CD4-positive, alpha-beta T cell treated with Interferon gamma for 1 hour (primary cell): ENCODE data around the gene ASB1.
"Not testable (repeated sequence)": the region's sequence is repeated elsewhere in the genome, so short reads cannot be mapped to it uniquely, and the experiment has no call there.

Experiments used
- DNase-seq: peaks from one replicate; pipeline ENCODE4 v3.0.0-alpha.2; 2020

Gene ASB1

GRCh38 chr2:238404406-238405216, 22.1 kb upstream of the ASB1 start:
- DNase-seq: no peak

GRCh38 chr2:238405217-238405555, 21.5 kb upstream of the ASB1 start:
- DNase-seq: not testable (repeated sequence)

DNA sequence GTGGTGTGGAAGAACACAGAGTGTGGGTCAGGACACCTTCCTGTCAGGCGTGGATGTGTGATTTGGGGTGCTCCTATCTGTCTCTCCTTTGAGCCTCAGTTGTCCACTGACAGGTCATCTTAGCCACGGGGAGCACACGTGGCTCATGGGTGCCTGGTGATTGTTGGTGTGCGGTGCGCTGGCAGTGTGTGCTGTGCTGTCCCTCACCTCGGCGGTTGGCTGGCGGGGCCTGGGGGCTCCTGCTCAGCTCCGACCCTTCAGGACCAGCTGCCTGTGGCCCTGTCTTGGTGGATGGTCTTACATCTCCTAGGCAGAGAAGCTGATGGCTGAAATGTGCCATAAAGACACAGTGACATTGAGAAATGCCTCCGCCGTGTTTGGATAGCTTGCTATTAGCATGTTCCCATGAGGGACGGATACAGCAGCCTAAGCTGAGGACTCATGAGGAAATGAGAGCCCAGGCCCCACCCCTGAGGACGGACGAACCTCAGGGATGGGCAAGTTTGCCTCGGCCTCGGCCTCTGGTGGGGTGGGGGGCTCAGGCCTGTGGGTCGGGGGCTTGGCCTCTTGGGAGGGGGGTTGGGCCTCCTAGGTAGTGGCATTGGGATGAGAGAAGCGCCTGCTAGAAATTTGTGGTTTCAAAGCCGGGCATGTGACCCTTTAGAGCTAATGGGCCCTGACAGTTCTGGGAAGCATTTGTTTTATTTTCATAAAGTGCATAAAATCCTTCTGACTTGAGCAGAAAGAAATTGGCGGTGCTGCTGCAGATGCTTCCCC, 20.3 kb upstream of the ASB1 start:
- no peak for DNase-seq

DNA sequence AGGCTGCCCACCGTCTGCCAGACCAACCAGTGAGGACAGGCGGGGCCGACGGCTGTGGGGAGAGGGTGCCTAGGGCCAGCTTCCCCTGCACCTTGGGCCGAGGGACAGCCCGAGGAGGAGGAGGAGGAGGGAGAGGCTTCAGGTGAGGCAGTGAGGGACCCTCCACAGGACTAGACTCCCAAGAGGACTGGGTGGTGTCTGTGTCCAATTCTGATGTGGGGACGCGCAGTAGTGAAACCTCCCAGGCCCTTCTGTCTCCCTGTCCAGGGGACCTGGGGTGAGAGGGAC, 19.8 kb upstream of the ASB1 start:
- no peak for DNase-seq

DNA sequence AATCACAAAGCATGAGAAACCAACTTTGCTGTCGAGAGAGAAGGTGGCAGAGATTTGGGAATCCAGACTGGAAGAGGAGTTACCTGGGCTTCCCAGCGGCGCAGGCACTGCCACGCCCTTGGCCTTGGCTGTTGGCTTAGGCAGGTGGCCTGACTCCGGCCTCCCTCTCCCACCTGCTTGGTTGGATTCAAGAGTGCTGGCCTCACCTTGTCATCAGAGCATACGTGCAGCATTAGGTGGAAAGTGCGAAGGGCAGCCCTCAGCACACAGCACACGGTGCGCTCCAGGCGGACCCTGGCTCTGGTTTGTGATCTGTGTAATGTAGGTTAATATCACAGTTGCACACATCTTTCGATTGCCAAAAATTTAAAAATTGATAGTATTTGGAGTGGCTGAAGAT, 19.2 kb upstream of the ASB1 start:
- DNase-seq: no peak

DNA sequence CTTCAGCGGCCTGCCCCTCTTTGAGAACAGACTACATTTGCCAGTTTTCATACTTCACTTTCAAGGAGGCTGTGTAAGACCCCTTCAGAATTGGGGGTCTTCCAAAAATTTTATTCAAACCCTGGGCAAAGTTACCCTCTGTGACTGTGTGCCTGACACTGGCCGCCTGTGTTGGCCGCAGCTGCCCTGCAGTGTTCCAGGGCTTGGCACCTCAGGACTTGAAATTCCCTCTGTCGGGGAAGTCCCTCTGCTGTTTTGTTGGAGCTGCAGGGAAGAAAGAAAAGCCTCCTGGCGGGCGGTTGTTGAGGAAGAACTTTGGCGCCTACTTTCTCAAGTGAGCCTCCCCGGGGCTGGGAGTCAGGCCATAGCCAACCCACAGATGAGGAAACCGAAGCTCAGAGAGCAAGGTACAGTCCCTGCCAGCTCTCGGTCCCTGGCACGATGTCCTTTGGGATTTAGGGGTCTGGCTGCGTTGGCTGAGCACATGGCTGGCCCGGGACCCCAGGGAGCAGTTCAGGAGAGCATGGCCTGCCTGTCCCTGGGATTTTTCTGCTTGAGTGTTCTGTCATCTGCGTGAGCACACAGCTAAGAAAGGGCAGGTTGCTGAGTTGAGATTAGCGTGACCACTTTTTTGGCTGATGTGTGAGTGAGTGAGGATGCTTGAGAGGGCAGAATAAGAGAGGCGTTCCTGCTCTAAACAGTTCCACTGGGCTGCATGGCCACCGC, 17.9 kb upstream of the ASB1 start:
- DNase-seq: no peak

- DNase-seq: no peak
Measured at GRCh38 chr2:238409341-238410199, 17.2 kb upstream of the ASB1 start.

- DNase-seq: no peak
Measured at GRCh38 chr2:238412067-238412767, 14.5 kb upstream of the ASB1 start.

DNA sequence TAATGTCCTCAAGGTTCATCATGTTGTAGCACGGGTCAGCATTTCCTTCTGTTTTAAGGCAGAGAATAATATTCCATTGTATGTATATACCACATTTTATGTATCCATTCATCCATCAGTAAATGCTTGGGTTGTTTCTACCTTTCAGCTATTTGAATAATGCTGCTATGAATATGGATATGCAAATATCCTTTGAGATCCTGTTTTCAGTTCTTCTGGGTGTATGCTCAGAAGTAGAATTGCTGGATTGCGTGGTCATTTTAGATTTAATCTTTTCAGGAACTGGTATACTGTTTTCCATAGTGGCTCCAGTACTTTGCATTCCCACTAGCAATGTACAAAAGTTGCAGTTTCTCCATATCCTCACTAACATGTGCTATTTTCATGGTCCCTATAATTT, 13.4 kb upstream of the ASB1 start:
- DNase-seq: no peak

- DNase-seq: no peak
Measured at GRCh38 chr2:238415036-238415764, 11.5 kb upstream of the ASB1 start.

DNA sequence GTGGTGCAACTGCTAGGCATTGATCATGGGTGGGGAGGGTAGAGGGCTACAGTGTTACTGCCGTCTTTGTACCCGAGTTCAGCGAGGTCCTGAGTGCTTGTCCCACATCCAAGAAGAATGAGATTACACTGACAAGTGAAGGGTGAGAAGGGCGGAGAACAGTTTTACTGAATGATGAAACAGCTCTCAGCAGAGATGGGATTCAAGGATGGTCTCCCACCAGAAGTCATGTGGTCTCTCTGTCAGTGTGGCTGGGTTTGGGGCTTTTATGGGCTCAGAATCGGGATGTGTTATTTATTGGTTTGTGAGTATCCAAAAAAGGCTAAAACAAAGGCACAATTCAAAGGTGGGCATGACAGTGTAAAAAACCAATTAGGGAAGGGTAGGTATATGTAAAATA, 10.8 kb upstream of the ASB1 start:
- no peak for DNase-seq

- DNase-seq: no peak
Measured at GRCh38 chr2:238418196-238418998, 8.3 kb upstream of the ASB1 start.

DNA sequence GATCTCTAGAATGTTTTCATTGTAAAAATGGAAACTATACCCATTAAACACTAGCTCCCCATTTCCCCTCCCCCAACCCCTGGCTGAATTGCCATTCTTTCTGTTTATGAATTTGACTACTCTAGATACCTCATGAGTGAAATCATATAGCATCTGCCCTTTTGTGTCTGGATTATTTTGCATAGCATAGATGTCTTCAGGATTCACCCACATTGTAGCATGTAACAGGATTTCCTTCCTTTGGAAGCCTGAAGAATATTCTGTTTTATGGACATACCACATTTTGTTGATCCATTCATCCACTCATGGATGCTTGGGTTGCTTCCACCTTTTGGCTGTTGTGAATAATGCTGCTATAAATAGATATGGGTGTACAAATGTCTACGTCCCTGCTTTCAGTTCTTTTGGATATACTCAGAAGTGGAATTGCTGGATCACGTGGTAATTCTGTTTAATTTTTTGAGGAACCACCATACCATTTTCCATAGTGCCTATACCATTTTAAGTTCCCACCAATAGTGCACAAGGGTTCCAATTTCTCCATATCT, 7.7 kb upstream of the ASB1 start:
- no peak for DNase-seq

- DNase-seq: no peak
Measured at GRCh38 chr2:238420442-238420841, 6.3 kb upstream of the ASB1 start.

DNA sequence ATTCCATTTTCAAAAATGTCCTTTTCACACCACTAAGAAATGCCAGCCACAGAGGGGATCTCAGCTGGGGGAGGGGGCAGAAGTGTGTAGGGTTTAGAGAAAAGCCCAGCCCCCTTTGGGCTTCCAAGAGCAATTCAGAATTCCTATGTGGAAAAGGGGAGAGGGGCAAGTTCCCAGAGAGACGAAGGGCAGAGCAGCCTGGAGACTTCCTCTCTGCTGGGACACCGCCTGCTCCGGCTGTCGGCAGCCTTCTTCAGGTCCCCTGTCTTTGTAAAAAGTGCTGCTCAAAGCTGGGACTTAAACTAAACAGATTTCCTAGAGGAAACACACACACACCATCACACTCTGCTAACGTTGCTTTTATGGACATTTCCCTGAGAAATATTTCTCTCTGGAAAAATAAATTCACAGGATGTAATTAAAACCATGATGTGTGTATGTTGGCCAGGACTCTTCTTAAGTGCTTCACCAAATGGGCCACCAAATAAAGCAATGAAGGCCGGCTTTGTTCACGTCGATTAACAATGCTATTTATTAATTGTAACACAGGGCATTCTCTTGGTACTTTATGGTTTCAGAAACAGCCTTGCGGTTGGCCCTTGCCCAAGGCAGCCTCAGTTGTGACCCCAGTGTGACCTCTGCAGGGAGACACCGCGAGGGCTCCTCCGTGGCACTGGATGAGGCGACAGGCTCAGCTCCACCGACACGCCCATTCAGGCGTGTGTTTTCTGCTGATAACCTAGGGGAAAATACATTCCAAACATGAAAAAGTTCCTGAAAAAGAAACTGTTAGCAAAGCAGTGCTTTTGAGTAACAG, 5.6 kb upstream of the ASB1 start:
- no peak for DNase-seq

DNA sequence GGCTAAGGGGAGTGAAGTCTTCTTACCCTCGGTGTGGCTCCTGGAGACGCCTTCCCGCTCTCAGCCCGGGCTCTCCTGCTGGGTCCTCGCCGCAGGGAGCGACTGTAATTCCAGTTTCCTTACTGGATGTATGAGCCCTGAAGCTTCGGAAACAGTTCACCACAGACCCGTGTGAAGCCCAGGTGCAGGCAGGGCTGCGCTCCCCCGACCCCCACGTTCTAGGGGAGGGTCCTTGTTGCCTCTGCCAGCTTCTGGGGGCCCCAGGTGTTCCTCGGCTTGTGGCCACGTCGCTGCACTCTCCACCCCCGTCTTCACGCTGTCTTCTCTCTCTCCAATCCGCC, 5.1 kb upstream of the ASB1 start:
- DNase-seq: no peak

- DNase-seq: no peak
Measured at GRCh38 chr2:238422285-238422684, 4.4 kb upstream of the ASB1 start.

GRCh38 chr2:238422940-238423339, 3.8 kb upstream of the ASB1 start:
- no peak for DNase-seq

- DNase-seq: no peak
Measured at GRCh38 chr2:238423561-238424312, 3.0 kb upstream of the ASB1 start.
